Keratinocyte (primary cell): ENCODE measurements around the gene ZC3H13. TPM values are rescaled to one million over a fixed set of nuclear protein-coding genes. Genes with fewer than 3 reads are reported as not detected.

Source experiments
- DNase-seq: peaks from one replicate; pipeline ENCODE4 v3.0.0-alpha.2; 2011; ENCODE audit warnings: low read depth, missing footprints, low spot score
- FAIRE-seq: peaks from 2 replicates; lab custom pipeline; 2011; peaks lifted over from hg19 to GRCh38; lab: Jason Lieb, UNC
- H2AFZ ChIP-seq: 2 replicates; pipeline ENCODE4 v1.6.0; 2012; ENCODE audit warnings: low read length, control low read depth, inconsistent platforms; ENCODE audit not compliant: control insufficient read depth
- H3K27ac ChIP-seq: 2 replicates; pipeline ENCODE4 v1.5.1; 2011; ENCODE audit warnings: low read length; ENCODE audit not compliant: control insufficient read depth, insufficient read depth
- H3K27me3 ChIP-seq: 3 replicates; pipeline ENCODE4 v1.6.0; 2011; ENCODE audit warnings: low read length; ENCODE audit not compliant: control insufficient read depth, insufficient read depth; ENCODE audit errors: extremely low read depth
- H3K36me3 ChIP-seq, 2 experiments: 2 replicates in 1 of 2; 3 replicates in 1 of 2; pipeline ENCODE4 v1.5.1; 2011; ENCODE audit warnings: low read length in 2 of 2, mild to moderate bottlenecking in 1 of 2; ENCODE audit not compliant: control insufficient read depth in 2 of 2, insufficient read depth in 2 of 2; ENCODE audit errors: extremely low read depth in 1 of 2
- H3K4me1 ChIP-seq: 3 replicates; pipeline ENCODE4 v1.5.1; 2011; ENCODE audit warnings: low read length; ENCODE audit not compliant: control insufficient read depth, insufficient read depth; ENCODE audit errors: extremely low read depth
- H3K4me2 ChIP-seq: 3 replicates; pipeline ENCODE4 v1.6.0; 2011; ENCODE audit warnings: low read depth, low read length; ENCODE audit not compliant: control insufficient read depth, insufficient read depth; ENCODE audit errors: extremely low read depth
- H3K4me3 ChIP-seq, 3 experiments: fragments of 200-600 bp in 1 of 3; sonication (generic) in 1 of 3; 2 replicates in 2 of 3; 3 replicates in 1 of 3; pipeline ENCODE4 v1.5.1; 2011 to 2016; ENCODE audit warnings: low read length in 3 of 3, mild to moderate bottlenecking in 3 of 3, control low read depth in 2 of 3, inconsistent platforms in 1 of 3, low read depth in 1 of 3, mixed read lengths in 1 of 3, mixed run types in 1 of 3, moderate library complexity in 1 of 3; ENCODE audit not compliant: control insufficient read depth in 2 of 3, insufficient read depth in 2 of 3; ENCODE audit errors: extremely low read depth in 1 of 3
- H3K79me2 ChIP-seq: 2 replicates; pipeline ENCODE4 v1.6.0; 2012; ENCODE audit warnings: low read length; ENCODE audit not compliant: control insufficient read depth, insufficient read depth
- H3K9ac ChIP-seq: 3 replicates; pipeline ENCODE4 v1.6.0; 2011; ENCODE audit warnings: low read length; ENCODE audit not compliant: control insufficient read depth, insufficient read depth; ENCODE audit errors: extremely low read depth
- H3K9me1 ChIP-seq: 3 replicates; pipeline ENCODE4 v1.6.0; 2011; ENCODE audit warnings: low read length; ENCODE audit not compliant: control insufficient read depth, insufficient read depth; ENCODE audit errors: extremely low read depth
- H3K9me3 ChIP-seq: 2 replicates; pipeline ENCODE4 v1.5.1; 2012; ENCODE audit warnings: low read depth, low read length; ENCODE audit not compliant: control insufficient read depth
- H4K20me1 ChIP-seq: 3 replicates; pipeline ENCODE4 v1.6.0; 2011; ENCODE audit warnings: low read length; ENCODE audit not compliant: control insufficient read depth, insufficient read depth; ENCODE audit errors: extremely low read depth
- EZH2 ChIP-seq: IDR thresholded peaks from one replicate; pipeline ENCODE4 v1.6.1; 2012; ENCODE audit warnings: inconsistent platforms, mild to moderate bottlenecking, low read length, moderate library complexity
- dilution Hi-C: fragments of 300-500 bp; cut with MboI; formaldehyde crosslinking; loops from one replicate; pipeline ENCODE4 v1.7.0; 2020; ENCODE audit warnings: low sequenced_read_pairs; ENCODE audit not compliant: extremely low pct_ligation_motif_present
- polyA plus RNA-seq, 5 experiments: library from polyadenylated mRNA; depleted of rRNA in 3 of 5; stranded (reverse) in 3 of 5; stranded (forward) in 1 of 5; unstranded in 1 of 5; fragments of >200 nt; gene quantifications; 1 replicate in 1 of 5; 2 replicates in 3 of 5; 3 replicates in 1 of 5; pipeline versions ENCODE4 v1.2.1 to v1.2.3, GENCODE V29; 2011 to 2012; ENCODE audit warnings: missing spikeins in 2 of 5, low read depth in 1 of 5, low replicate concordance in 1 of 5
- TF ChIP-seq, protein P1 (sequence below), 3 experiments: IDR thresholded peaks in 1 of 3; conservative IDR thresholded peaks in 1 of 3; optimal IDR thresholded peaks in 1 of 3; 2 replicates in 2 of 3; 3 replicates in 1 of 3; pipeline versions ENCODE3 to v1.5.1; 2011; ENCODE audit warnings: low read length in 3 of 3, mild to moderate bottlenecking in 3 of 3, moderate library complexity in 2 of 3, control low read depth in 1 of 3, inconsistent platforms in 1 of 3; ENCODE audit not compliant: insufficient read depth in 2 of 3; ENCODE audit errors: extremely low read depth in 1 of 3

The ZC3H13 gene
- polyA plus RNA-seq, 1 donor (not counting 4 experiments of a cell fraction or from before 2014, with no cell fraction given), result 10.6 TPM

DNA sequence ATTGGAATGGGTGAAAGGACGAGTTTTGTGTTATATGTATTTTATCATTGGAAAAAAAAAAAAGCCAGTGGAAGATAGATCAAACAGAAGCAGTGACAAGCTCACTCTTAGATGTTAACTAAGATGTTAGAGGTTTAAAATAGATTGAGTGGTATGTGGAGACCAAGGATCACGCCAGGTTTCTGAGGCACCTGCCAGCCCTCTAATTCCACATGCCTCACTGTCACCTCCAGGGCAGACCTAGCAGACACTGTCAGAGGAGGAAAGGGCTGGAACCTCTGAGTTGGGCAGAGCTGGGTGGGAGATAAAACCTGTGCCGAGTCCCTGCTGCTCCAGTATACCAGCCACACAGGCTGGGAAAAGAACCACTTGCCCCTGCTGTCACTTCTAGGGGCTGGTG lies 143.5 kb downstream of the ZC3H13 start:
- Histone ChIP-seq H4K20me1 (no peaks in the 10 kb centered on the region), H3K27me3 (no peaks in the 10 kb centered on the region), H3K36me3 (no peaks in the 10 kb centered on the region), H3K27ac (no peak overlapping the region), H3K4me1 (no peaks in the 10 kb centered on the region), H3K9ac (no peak overlapping the region), H3K9me3 (no peaks in the 10 kb centered on the region), H3K4me3 (no peak overlapping the region), H3K79me2 (no peaks in the 10 kb centered on the region), H3K9me1 (no peaks in the 10 kb centered on the region), H2AFZ (no peak overlapping the region), H3K4me2 (no peak overlapping the region)
- FAIRE-seq, result no peak
- dilution Hi-C loops, result no loop called here
- no peak for DNase-seq
- TF ChIP-seq, protein P1, sequence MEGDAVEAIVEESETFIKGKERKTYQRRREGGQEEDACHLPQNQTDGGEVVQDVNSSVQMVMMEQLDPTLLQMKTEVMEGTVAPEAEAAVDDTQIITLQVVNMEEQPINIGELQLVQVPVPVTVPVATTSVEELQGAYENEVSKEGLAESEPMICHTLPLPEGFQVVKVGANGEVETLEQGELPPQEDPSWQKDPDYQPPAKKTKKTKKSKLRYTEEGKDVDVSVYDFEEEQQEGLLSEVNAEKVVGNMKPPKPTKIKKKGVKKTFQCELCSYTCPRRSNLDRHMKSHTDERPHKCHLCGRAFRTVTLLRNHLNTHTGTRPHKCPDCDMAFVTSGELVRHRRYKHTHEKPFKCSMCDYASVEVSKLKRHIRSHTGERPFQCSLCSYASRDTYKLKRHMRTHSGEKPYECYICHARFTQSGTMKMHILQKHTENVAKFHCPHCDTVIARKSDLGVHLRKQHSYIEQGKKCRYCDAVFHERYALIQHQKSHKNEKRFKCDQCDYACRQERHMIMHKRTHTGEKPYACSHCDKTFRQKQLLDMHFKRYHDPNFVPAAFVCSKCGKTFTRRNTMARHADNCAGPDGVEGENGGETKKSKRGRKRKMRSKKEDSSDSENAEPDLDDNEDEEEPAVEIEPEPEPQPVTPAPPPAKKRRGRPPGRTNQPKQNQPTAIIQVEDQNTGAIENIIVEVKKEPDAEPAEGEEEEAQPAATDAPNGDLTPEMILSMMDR (optimal IDR thresholded peaks at IDR 0.05 in 1 of 3, IDR thresholded peaks at IDR 0.05 in 1 of 3, conservative IDR thresholded peaks at IDR 0.05 in 1 of 3; ENCODE audit: extremely low read depth in 1 of 3, insufficient read depth in 2 of 3, low read length in 3 of 3), result no peak
- no peak for TF ChIP-seq EZH2

DNA sequence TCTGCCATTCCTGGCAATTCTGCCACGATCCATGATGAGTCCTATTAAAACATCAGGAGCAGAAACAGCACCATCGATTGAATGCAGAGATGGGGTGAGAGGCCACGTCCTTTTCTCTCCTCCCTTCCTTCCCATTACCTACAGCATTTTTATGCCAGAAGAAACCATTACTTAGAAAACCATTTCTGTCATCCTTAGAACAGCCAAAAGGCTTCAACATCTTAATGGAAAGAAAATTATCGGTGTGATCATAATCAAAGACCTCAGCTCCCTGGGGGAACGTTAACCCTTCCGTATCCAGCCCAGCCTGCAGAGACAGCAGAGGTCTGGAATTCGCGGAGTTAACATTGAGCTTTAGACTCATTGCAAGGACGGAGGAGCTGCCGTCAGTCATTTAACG lies 145.0 kb downstream of the ZC3H13 start:
- Histone ChIP-seq H3K4me2 (no peak overlapping the region), H3K27ac (no peak overlapping the region), H4K20me1 (no peaks in the 10 kb centered on the region), H3K36me3 (no peaks in the 10 kb centered on the region), H3K9me1 (no peaks in the 10 kb centered on the region), H3K9me3 (no peaks in the 10 kb centered on the region), H3K27me3 (no peaks in the 10 kb centered on the region), H3K4me3 (no peak overlapping the region), H2AFZ (no peak overlapping the region), H3K9ac (no peak overlapping the region), H3K4me1 (no peaks in the 10 kb centered on the region), H3K79me2 (no peaks in the 10 kb centered on the region)
- TF ChIP-seq EZH2, result no peak
- TF ChIP-seq, protein P1 (optimal IDR thresholded peaks at IDR 0.05 in 1 of 3, IDR thresholded peaks at IDR 0.05 in 1 of 3, conservative IDR thresholded peaks at IDR 0.05 in 1 of 3; ENCODE audit: extremely low read depth in 1 of 3, insufficient read depth in 2 of 3, low read length in 3 of 3), result no peak
- no peak for DNase-seq
- dilution Hi-C loops, result no loop called here
- FAIRE-seq, result no peak

Other genes with a start within 250 kb of the ZC3H13 start
- gene SIAH3, start 201.0 kb downstream of the ZC3H13 start, polyA plus RNA-seq, result 0.12 to 0.19 TPM (median 0.17 TPM) in 3 replicates
- 0.06 to 0.26 TPM (median 0.08 TPM) in 3 replicates for gene CPB2, start 52.3 kb upstream of the ZC3H13 start, polyA plus RNA-seq
- 1.8 to 2.5 TPM (median 2.2 TPM) in 3 replicates for gene LCP1, start 129.4 kb upstream of the ZC3H13 start, polyA plus RNA-seq
- 0.02 to 0.05 TPM in 2 of 3 replicates, not detected in the other for gene LRRC63, start 159.2 kb upstream of the ZC3H13 start, polyA plus RNA-seq